ENCODE data around the gene MVB12B. TPM values are rescaled to one million over a fixed set of nuclear protein-coding genes. Genes with fewer than 3 reads are reported as not detected.
A peak's percentile ranks its signal among the peaks of the same experiment; 100 is the strongest.

Gene MVB12B
- total RNA-seq, 1 donor from 2014 or later, result 12.8 TPM

- Histone ChIP-seq H3K4me3 (ENCODE audit: insufficient read depth, low read depth, low read length) (peak overlapping the region; percentile 70), H3K27ac (ENCODE audit: low read depth, low read length) (no peak overlapping the region), H3K79me2 (ENCODE audit: insufficient read depth, low read length) (no peaks in the 10 kb centered on the region), H2AFZ (ENCODE audit: low read depth, low read length) (peak overlapping the region; percentile 85), H3K9me3 (ENCODE audit: insufficient read depth, low read depth, low read length) (no peaks in the 10 kb centered on the region), H4K20me1 (ENCODE audit: insufficient read depth, low read length) (peaks cover 8% of the 10 kb centered on the region), H3K27me3 (ENCODE audit: insufficient read depth, low read length) (no peaks in the 10 kb centered on the region), H3K36me3 (ENCODE audit: insufficient read depth, low read length) (no peaks in the 10 kb centered on the region), H3K9ac (ENCODE audit: low read length) (peak overlapping the region; percentile 64), H3K4me1 (ENCODE audit: insufficient read depth, low read length) (peaks cover 18% of the 10 kb centered on the region), H3K4me2 (ENCODE audit: low read length) (peak overlapping the region; percentile 99)
- Mint-ChIP-seq H3K36me3 (ENCODE audit: low read depth, unreplicated experiment) (peaks cover 2% of the 10 kb centered on the region), H3K4me1 (ENCODE audit: low read depth, unreplicated experiment) (peaks cover 3% of the 10 kb centered on the region), H3K27me3 (ENCODE audit: low read depth, unreplicated experiment) (peaks cover 14% of the 10 kb centered on the region), H3K9me3 (ENCODE audit: unreplicated experiment) (no peaks in the 10 kb centered on the region), H3K27ac (ENCODE audit: unreplicated experiment) (no peak overlapping the region), H3K4me3 (ENCODE audit: unreplicated experiment) (peak overlapping the region; percentile 82)
- TF ChIP-seq CTCF (IDR thresholded peaks at IDR 0.05; ENCODE audit: insufficient read depth, low read depth, low read length) (peak; percentile 92), EZH2 (IDR thresholded peaks at IDR 0.05; ENCODE audit: insufficient read depth, low read length) (no peak)
- FAIRE-seq (no peak), DNase-seq (ENCODE audit: low read depth) (no peak)
These were observed 172.6 kb downstream of the MVB12B start for GRCh38 chr9:126499005-126499910.

GRCh38 chr9:126499911-126500599 lies 173.4 kb downstream of the MVB12B start:
- Histone ChIP-seq H3K4me1 (ENCODE audit: insufficient read depth, low read length) (peaks cover 18% of the 10 kb centered on the region), H3K4me2 (ENCODE audit: low read length) (peak overlapping the region; percentile 99), H3K9me3 (ENCODE audit: insufficient read depth, low read depth, low read length) (no peaks in the 10 kb centered on the region), H3K4me3 (ENCODE audit: insufficient read depth, low read depth, low read length) (peak overlapping the region; percentile 70), H3K27me3 (ENCODE audit: insufficient read depth, low read length) (no peaks in the 10 kb centered on the region), H2AFZ (ENCODE audit: low read depth, low read length) (peak overlapping the region; percentile 85), H3K9ac (ENCODE audit: low read length) (peak overlapping the region; percentile 64), H4K20me1 (ENCODE audit: insufficient read depth, low read length) (peaks cover 8% of the 10 kb centered on the region), H3K27ac (ENCODE audit: low read depth, low read length) (no peak overlapping the region), H3K36me3 (ENCODE audit: insufficient read depth, low read length) (no peaks in the 10 kb centered on the region), H3K79me2 (ENCODE audit: insufficient read depth, low read length) (no peaks in the 10 kb centered on the region)
- no peaks in the 10 kb centered on the region for H3K9me3 Mint-ChIP-seq (ENCODE audit: unreplicated experiment)
- H3K4me3 Mint-ChIP-seq (ENCODE audit: unreplicated experiment), result peak overlapping the region; percentile 57
- H3K27ac Mint-ChIP-seq (ENCODE audit: unreplicated experiment), result no peak overlapping the region
- H3K27me3 Mint-ChIP-seq (ENCODE audit: low read depth, unreplicated experiment), result peaks cover 14% of the 10 kb centered on the region
- H3K4me1 Mint-ChIP-seq (ENCODE audit: low read depth, unreplicated experiment), result peaks cover 3% of the 10 kb centered on the region
- no peak for TF ChIP-seq EZH2 (IDR thresholded peaks at IDR 0.05; ENCODE audit: insufficient read depth, low read length)
- no peak for TF ChIP-seq CTCF (IDR thresholded peaks at IDR 0.05; ENCODE audit: insufficient read depth, low read depth, low read length)
- DNase-seq (ENCODE audit: low read depth) (no peak), FAIRE-seq (no peak)
- H3K36me3 Mint-ChIP-seq (ENCODE audit: low read depth, unreplicated experiment), result peaks cover 2% of the 10 kb centered on the region

Measured in astrocyte (in vitro differentiated cells and primary cell).